ENCODE data around the gene PIK3R3. TPM values are rescaled to one million over a fixed set of nuclear protein-coding genes. Genes with fewer than 3 reads are reported as not detected.
A peak's percentile ranks its signal among the peaks of the same experiment; 100 is the strongest.

The PIK3R3 gene
- total and polyA plus RNA-seq, 8 donors: 1.2 to 4.9 (median 4.1) TPM

DNA sequence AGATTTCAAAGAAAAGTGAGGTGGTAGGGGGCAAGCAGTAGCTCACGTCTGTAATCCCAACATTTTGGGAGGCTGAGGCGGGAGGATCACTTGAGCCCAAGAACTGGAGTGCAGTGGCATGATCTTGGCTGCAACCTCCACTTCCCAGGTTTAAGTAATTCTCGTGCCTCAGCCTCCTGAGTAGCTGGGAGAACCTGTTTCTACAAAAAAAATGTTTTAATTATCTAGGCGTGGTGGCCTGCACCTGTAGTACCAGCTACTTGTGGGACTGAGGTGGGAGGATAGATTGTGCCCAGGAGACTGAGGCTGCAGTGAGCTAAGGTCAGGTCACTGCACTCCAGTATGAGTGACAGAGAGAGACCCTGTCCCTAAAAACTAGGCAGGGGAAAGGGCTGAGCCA, 39.9 kb upstream of the PIK3R3 start:
- H3K9me3 ChIP-seq: no peaks in the 10 kb centered on the region
- H3K4me1 ChIP-seq: peaks cover 0 to 7% (median 4%) of the 10 kb centered on the region in 3 donors
- H3K4me3 ChIP-seq: no peak overlapping the region
- intact Hi-C loops (cut with DNase I): no loop called here
- H3K27me3 ChIP-seq: no peaks in the 10 kb centered on the region
- no peak for ATAC-seq
- no peak overlapping the region for H3K27ac ChIP-seq
- FAIRE-seq: no peak
- H3K36me3 ChIP-seq: no peaks in the 10 kb centered on the region
- 58 to 68% methylated on average over 4 of the region's 4 CpGs for WGBS, 2 donors
- no peak for DNase-seq
- TF ChIP-seq, protein P1, sequence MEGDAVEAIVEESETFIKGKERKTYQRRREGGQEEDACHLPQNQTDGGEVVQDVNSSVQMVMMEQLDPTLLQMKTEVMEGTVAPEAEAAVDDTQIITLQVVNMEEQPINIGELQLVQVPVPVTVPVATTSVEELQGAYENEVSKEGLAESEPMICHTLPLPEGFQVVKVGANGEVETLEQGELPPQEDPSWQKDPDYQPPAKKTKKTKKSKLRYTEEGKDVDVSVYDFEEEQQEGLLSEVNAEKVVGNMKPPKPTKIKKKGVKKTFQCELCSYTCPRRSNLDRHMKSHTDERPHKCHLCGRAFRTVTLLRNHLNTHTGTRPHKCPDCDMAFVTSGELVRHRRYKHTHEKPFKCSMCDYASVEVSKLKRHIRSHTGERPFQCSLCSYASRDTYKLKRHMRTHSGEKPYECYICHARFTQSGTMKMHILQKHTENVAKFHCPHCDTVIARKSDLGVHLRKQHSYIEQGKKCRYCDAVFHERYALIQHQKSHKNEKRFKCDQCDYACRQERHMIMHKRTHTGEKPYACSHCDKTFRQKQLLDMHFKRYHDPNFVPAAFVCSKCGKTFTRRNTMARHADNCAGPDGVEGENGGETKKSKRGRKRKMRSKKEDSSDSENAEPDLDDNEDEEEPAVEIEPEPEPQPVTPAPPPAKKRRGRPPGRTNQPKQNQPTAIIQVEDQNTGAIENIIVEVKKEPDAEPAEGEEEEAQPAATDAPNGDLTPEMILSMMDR (IDR thresholded peaks at IDR 0.05): no peak

DNA sequence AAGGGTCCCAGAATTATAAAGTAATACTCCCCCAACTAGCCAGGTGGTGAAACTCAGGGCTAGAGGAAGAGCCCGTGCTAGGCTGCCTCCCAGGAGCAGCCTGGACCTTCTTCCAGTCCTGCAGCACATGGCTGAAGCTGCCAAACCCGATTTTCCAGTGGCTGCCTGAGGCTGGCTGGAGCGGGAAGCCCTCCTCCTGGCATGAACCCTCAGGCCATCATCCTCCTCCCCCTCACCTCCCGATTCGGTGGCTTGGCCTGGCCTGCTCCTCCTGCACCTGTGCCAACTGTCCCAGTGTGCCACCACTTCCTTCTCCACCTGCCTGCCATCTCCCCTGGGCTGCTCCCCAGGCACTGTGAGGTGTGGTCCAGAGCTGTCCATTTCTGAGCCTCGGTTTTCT, 39.4 kb upstream of the PIK3R3 start:
- DNase-seq (peak; percentile 50 to 78 (median 70)), FAIRE-seq (no peak), ATAC-seq (peak; percentile 65 to 87 (median 77))
- no peak overlapping the region for H3K4me3 ChIP-seq
- peaks cover 0 to 7% (median 4%) of the 10 kb centered on the region in 3 donors for H3K4me1 ChIP-seq
- intact Hi-C loops (cut with DNase I): no loop called here
- peak overlapping the region; percentile 17 to 52 (median 30) for H3K27ac ChIP-seq
- no peaks in the 10 kb centered on the region for H3K36me3 ChIP-seq
- TF ChIP-seq, protein P1 (IDR thresholded peaks at IDR 0.05): no peak
- 15 to 23% methylated on average over 6 of the region's 6 CpGs for WGBS, 2 donors
- no peaks in the 10 kb centered on the region for H3K9me3 ChIP-seq
- H3K27me3 ChIP-seq: no peaks in the 10 kb centered on the region

DNA sequence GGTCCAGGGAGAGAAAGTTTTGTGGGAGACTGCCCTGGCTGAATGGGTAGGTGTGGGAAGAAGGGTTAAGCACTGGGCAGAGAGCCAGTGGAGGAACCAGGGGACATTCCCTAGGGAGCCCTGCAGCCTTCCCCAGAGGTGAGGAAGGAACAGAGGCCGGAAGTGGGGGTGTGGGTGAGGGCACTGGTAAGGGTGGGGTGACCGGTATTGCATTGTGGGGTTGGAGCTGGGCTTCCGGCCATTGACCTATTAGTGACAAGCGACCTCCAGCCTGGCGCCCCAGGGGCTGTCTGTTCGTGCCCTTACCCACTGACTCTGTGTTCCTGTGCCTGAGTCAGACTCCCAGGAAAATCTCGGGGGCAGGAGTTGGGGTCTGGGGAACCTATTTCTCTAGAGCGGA, 38.9 kb upstream of the PIK3R3 start:
- intact Hi-C loops (cut with DNase I): no loop called here
- 75 to 84% methylated on average over 8 of the region's 8 CpGs for whole genome bisulfite sequencing, 2 donors
- Histone ChIP-seq H3K27me3 (no peaks in the 10 kb centered on the region), H3K36me3 (no peaks in the 10 kb centered on the region), H3K9me3 (no peaks in the 10 kb centered on the region), H3K27ac (peak overlapping the region; percentile 17 to 52 (median 30)), H3K4me3 (no peak overlapping the region), H3K4me1 (peaks cover 0 to 7% (median 4%) of the 10 kb centered on the region in 3 donors)
- FAIRE-seq: no peak
- no peak for DNase-seq
- peak in 2 of 4 donors; percentile 23 to 25 for ATAC-seq
- TF ChIP-seq, protein P1 (IDR thresholded peaks at IDR 0.05): no peak

DNA sequence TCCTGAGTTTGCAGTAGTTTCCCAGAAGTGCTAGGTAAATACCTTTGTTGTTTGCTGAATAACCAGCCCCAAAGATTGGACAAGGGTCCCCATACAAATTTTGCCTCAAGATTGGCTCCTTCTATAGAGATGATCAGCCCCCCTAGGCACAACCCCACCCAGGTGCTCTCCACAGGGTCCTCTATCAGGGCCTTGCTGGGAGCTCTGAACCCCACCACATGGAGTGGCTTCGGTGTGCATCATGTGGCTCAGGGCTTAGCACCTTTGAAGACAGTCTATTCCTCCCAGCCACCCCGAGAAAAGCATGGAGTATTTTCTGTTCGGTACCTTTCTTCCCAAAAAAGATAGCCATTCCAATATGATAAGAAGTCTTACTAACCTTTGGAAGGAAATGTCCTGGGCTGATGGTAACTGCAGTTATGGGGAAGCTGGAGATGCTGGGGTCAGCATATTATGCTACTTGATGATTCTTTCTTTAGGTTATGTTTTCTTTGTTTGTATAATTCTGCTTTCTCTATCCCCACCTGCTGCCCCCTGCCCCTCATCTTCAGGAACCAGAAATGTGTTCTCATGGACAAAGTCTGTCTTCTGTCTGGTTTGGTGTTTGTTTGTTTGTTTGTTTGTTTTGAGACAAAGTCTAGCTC, 37.5 kb upstream of the PIK3R3 start:
- ATAC-seq (no peak), DNase-seq (no peak), FAIRE-seq (no peak)
- 83 to 86% methylated on average over 3 of the region's 3 CpGs for WGBS, 2 donors
- Histone ChIP-seq H3K36me3 (no peaks in the 10 kb centered on the region), H3K9me3 (no peaks in the 10 kb centered on the region), H3K27me3 (no peaks in the 10 kb centered on the region), H3K27ac (no peak overlapping the region), H3K4me1 (peaks cover 0 to 7% (median 4%) of the 10 kb centered on the region in 3 donors), H3K4me3 (no peak overlapping the region)
- TF ChIP-seq, protein P1 (IDR thresholded peaks at IDR 0.05): no peak
- intact Hi-C loops (cut with DNase I): no loop called here

DNA sequence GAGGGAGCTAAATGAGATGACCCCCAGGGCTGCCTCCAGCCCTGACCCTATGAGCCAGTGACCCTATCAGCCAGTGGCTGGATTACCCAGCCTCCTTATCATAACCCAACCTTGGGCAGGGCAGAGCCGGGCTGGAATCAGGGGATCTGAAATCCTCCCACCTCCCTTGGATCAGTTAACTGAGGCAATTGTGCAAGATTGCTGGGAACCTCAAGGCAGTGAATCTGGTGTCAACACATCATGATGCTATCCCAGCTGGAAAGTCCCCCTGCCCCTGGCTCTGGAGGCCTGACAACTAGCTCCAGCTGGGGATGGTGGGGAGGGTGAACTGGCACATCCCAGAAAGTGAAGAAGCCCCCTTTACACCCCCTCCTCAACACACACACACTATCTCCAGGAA, 36.0 kb upstream of the PIK3R3 start:
- H3K36me3 ChIP-seq: no peaks in the 10 kb centered on the region
- no peak for DNase-seq
- TF ChIP-seq, protein P1 (IDR thresholded peaks at IDR 0.05): no peak
- H3K4me1 ChIP-seq: peaks cover 0 to 7% (median 4%) of the 10 kb centered on the region in 3 donors
- no peak for FAIRE-seq
- ATAC-seq: no peak
- intact Hi-C loops (cut with DNase I): no loop called here
- no peaks in the 10 kb centered on the region for H3K27me3 ChIP-seq
- 59 to 66% methylated on average over 1 of the region's 1 CpG for WGBS, 2 donors
- H3K9me3 ChIP-seq: no peaks in the 10 kb centered on the region
- no peak overlapping the region for H3K27ac ChIP-seq
- no peak overlapping the region for H3K4me3 ChIP-seq

All from pancreas (tissue), 10 donors.